Measurements from ENCODE around the gene SMOC1.

SMOC1 gene

GRCh38 chr14:70045844-70046535 lies 166.8 kb downstream of the SMOC1 start:
- peak; percentile 67 for DNase-seq (ENCODE audit: low read depth)

GRCh38 chr14:70047598-70048312 lies 168.5 kb downstream of the SMOC1 start:
- no peak for DNase-seq (ENCODE audit: low read depth)

- no peak for DNase-seq (ENCODE audit: low read depth)
Measured at GRCh38 chr14:70048313-70048654, 169.1 kb downstream of the SMOC1 start.

DNA sequence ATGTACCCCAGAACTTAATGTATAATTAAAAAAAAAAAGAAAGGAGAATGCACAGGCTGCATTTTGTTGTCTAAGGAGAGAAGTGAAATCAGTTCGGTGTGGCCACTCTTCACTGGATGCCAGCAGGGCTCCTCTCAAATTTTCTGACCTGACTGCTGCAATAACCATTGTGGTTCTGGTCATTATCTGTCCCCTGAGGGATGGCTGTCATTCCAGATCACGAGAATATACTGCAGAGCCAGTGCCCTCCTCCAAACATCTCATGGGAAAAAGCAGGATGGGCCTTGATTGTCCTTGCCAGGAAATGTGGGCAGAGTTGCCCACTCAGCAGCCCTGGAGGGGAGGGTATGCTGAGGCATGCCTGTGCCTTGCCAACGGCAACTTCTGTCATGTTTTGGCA lies 170.4 kb downstream of the SMOC1 start:
- no peak for DNase-seq (ENCODE audit: low read depth)

DNA sequence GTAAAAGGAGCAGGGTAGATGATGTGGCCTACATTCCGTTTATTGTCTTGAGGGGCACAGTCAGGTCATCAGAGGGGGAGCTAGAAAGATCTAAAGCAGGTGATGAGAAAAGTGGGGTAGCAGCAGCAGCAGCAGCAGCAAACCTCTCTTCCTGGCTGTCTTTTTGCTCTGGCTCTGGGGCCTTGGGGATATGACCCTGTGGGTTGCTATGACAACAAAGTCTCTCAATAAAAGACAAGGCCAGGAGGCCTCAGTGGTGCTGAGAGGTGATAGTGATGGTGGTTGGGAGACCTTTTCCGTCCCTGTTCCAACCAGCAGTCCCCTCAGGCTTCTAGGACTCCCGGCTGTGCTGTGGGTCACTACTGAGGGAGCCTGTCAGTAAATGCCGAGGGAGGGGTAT lies 170.9 kb downstream of the SMOC1 start:
- DNase-seq (ENCODE audit: low read depth): no peak

- peak; percentile 28 for DNase-seq (ENCODE audit: low read depth)
Measured at GRCh38 chr14:70052990-70053389, 173.8 kb downstream of the SMOC1 start.

DNA sequence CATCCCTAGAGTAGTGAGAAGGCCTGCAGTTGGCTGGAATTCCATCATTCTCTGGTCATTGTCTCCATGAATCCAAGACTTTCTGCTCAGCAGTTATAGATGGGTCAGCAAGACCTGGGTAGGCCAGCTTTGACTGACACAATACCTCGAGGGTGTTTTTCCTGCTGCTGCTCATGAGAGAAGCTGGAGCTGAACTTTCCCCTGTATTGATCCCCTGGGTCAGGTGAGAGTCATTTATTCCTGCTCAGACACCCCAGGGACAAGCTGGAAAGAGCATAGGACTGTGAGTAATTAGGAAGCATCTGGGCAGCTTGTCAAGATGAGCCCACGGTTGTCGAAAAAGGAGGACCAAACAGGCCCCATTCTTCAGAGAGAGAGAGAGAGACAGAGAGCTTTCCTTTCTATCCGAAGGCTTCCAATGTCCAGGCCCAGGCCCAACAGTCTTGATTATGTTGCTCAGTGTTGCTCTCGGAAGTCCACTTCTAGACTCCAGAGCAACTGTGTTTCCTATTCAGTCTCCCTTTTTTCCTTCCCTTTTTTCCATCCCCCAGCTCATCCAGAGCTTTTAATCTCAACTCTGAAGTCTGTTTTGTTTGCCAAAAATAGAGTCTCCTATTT lies 178.4 kb downstream of the SMOC1 start:
- DNase-seq (ENCODE audit: low read depth): no peak

- no peak for DNase-seq (ENCODE audit: low read depth)
Measured at GRCh38 chr14:70059545-70059944, 180.3 kb downstream of the SMOC1 start.

GRCh38 chr14:70061108-70061507 lies 181.9 kb downstream of the SMOC1 start:
- DNase-seq (ENCODE audit: low read depth): peak; percentile 17

GRCh38 chr14:70064136-70064865 lies 185.1 kb downstream of the SMOC1 start:
- no peak for DNase-seq (ENCODE audit: low read depth)

DNA sequence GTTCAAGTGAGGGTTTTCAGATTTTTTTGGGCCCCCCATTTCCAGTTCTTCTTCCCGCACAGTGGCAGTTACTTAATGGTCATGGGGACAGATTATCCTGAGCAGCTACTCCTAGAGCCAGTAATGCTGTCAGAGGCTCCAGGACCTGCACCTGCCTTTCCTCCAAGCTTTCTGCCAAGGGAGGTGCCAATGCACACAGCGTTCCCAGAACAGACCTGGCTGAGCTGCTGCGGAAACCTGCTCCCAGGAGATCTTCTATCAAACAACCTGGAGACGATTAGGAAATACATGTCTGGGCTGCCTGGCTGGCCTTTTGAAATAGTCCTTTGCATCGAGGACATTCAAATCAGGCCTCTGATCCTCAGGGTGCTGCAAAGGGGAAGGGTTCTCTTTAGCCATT lies 188.6 kb downstream of the SMOC1 start:
- no peak for DNase-seq (ENCODE audit: low read depth)

- DNase-seq (ENCODE audit: low read depth): peak; percentile 13
Measured at GRCh38 chr14:70069186-70069585, 190.0 kb downstream of the SMOC1 start.

GRCh38 chr14:70073924-70074566 lies 194.8 kb downstream of the SMOC1 start:
- DNase-seq (ENCODE audit: low read depth): peak; percentile 67

- DNase-seq (ENCODE audit: low read depth): no peak
Measured at GRCh38 chr14:70077005-70077404, 197.8 kb downstream of the SMOC1 start.

- no peak for DNase-seq (ENCODE audit: low read depth)
Measured at GRCh38 chr14:70077720-70078119, 198.5 kb downstream of the SMOC1 start.

GRCh38 chr14:70078329-70078728 lies 199.1 kb downstream of the SMOC1 start:
- DNase-seq (ENCODE audit: low read depth): no peak

DNA sequence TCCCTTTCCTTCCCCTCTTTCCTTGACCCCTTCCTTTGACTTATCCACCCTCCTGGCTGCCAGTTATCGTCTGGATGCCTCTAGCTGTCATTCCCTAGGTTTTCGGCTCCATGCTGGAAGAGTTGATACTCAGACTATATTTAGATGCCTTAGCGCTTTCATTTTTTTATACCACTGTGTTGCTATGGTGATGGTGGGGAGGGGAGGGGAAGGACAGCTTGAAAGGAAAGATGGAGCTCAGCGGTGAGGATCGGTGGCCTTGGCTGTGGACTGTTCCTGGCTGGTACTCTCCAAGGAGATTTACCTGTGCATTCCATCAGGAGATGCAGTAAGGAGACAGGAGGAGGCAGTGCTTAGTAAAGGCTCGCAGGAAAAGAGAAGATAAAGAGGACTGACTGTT lies 200.9 kb downstream of the SMOC1 start:
- DNase-seq (ENCODE audit: low read depth): no peak

Data from ELR (cell line).